Measurements from ENCODE around the gene INPP4B.

INPP4B gene

GRCh38 chr4:142773505-142773904 is 72.6 kb downstream of the INPP4B start:
- Histone ChIP-seq H3K79me2 (ENCODE audit: insufficient read depth, low read length) (no peaks in the 10 kb centered on the region), H3K4me2 (ENCODE audit: low read length) (no peak overlapping the region), H3K4me3 (ENCODE audit: low read depth, low read length, poor library complexity, severe bottlenecking) (no peak overlapping the region), H4K20me1 (ENCODE audit: insufficient read depth, low read length) (no peaks in the 10 kb centered on the region), H3K9me2 (ENCODE audit: low read depth, low read length) (no peaks in the 10 kb centered on the region), H2AFZ (ENCODE audit: low read length) (no peak overlapping the region), H3K9ac (ENCODE audit: low read length) (no peak overlapping the region), H3K27me3 (ENCODE audit: insufficient read depth, low read length) (no peaks in the 10 kb centered on the region), H3K36me3 (ENCODE audit: insufficient read depth, low read length) (no peaks in the 10 kb centered on the region), H3K9me3 (ENCODE audit: low read length) (no peaks in the 10 kb centered on the region), H3K27ac (ENCODE audit: low read depth, low read length, poor library complexity, severe bottlenecking) (no peak overlapping the region), H3F3A (ENCODE audit: insufficient read depth, low read length) (no peaks in the 10 kb centered on the region), H3K4me1 (ENCODE audit: insufficient read depth, low read length, severe bottlenecking) (no peaks in the 10 kb centered on the region)
- TF ChIP-seq CTCF (IDR thresholded peaks at IDR 0.05; ENCODE audit: low read length), result no peak

- H2AFZ ChIP-seq (ENCODE audit: low read length), result no peak overlapping the region
- no peak overlapping the region for H3K4me3 ChIP-seq (ENCODE audit: low read depth, low read length, poor library complexity, severe bottlenecking)
- H4K20me1 ChIP-seq (ENCODE audit: insufficient read depth, low read length), result no peaks in the 10 kb centered on the region
- H3K27me3 ChIP-seq (ENCODE audit: insufficient read depth, low read length), result no peaks in the 10 kb centered on the region
- H3K9ac ChIP-seq (ENCODE audit: low read length), result no peak overlapping the region
- no peak overlapping the region for H3K27ac ChIP-seq (ENCODE audit: low read depth, low read length, poor library complexity, severe bottlenecking)
- H3K4me1 ChIP-seq (ENCODE audit: insufficient read depth, low read length, severe bottlenecking), result no peaks in the 10 kb centered on the region
- no peak overlapping the region for H3K4me2 ChIP-seq (ENCODE audit: low read length)
- no peaks in the 10 kb centered on the region for H3K9me3 ChIP-seq (ENCODE audit: low read length)
- TF ChIP-seq EZH2 (IDR thresholded peaks at IDR 0.05; ENCODE audit: borderline replicate concordance, low read length) (no peak), CTCF (IDR thresholded peaks at IDR 0.05; ENCODE audit: low read length) (no peak)
- H3K36me3 ChIP-seq (ENCODE audit: insufficient read depth, low read length), result no peaks in the 10 kb centered on the region
- H3K79me2 ChIP-seq (ENCODE audit: insufficient read depth, low read length), result no peaks in the 10 kb centered on the region
- H3F3A ChIP-seq (ENCODE audit: insufficient read depth, low read length), result no peaks in the 10 kb centered on the region
- no peaks in the 10 kb centered on the region; the same call in 1 of the 2 replicates for H3K9me2 ChIP-seq (ENCODE audit: low read depth, low read length)
Observed at GRCh38 chr4:142762280-142762679, 83.8 kb downstream of the INPP4B start.

- Histone ChIP-seq H3K27ac (ENCODE audit: low read depth, low read length, poor library complexity, severe bottlenecking) (no peak overlapping the region), H3K27me3 (ENCODE audit: insufficient read depth, low read length) (no peaks in the 10 kb centered on the region)
- TF ChIP-seq CTCF (IDR thresholded peaks at IDR 0.05; ENCODE audit: low read length) (no peak), EZH2 (IDR thresholded peaks at IDR 0.05; ENCODE audit: borderline replicate concordance, low read length) (no peak)
Observed at GRCh38 chr4:142752202-142752786, 93.8 kb downstream of the INPP4B start.

More at GRCh38 chr4:142752202-142752786, 93.8 kb downstream of the INPP4B start:
- Histone ChIP-seq H3F3A (ENCODE audit: insufficient read depth, low read length) (no peaks in the 10 kb centered on the region), H3K9me3 (ENCODE audit: low read length) (no peaks in the 10 kb centered on the region), H3K4me3 (ENCODE audit: low read depth, low read length, poor library complexity, severe bottlenecking) (no peak overlapping the region), H3K9me2 (ENCODE audit: low read depth, low read length) (no peaks in the 10 kb centered on the region), H3K36me3 (ENCODE audit: insufficient read depth, low read length) (no peaks in the 10 kb centered on the region), H3K79me2 (ENCODE audit: insufficient read depth, low read length) (no peaks in the 10 kb centered on the region), H3K4me2 (ENCODE audit: low read length) (no peak overlapping the region), H2AFZ (ENCODE audit: low read length) (no peak overlapping the region), H4K20me1 (ENCODE audit: insufficient read depth, low read length) (no peaks in the 10 kb centered on the region), H3K9ac (ENCODE audit: low read length) (no peak overlapping the region), H3K4me1 (ENCODE audit: insufficient read depth, low read length, severe bottlenecking) (no peaks in the 10 kb centered on the region)
